ENCODE results near the gene MSH3. TPM values are rescaled to one million over a fixed set of nuclear protein-coding genes. Genes with fewer than 3 reads are reported as not detected.
"Not testable (repeated sequence)": the region's sequence is repeated elsewhere in the genome, so short reads cannot be mapped to it uniquely, and the experiment has no call there.

MSH3 gene
- polyA plus RNA-seq, 1 of the 3 experiments (the other 2 are of a cell fraction), result 3.5 TPM

DNA sequence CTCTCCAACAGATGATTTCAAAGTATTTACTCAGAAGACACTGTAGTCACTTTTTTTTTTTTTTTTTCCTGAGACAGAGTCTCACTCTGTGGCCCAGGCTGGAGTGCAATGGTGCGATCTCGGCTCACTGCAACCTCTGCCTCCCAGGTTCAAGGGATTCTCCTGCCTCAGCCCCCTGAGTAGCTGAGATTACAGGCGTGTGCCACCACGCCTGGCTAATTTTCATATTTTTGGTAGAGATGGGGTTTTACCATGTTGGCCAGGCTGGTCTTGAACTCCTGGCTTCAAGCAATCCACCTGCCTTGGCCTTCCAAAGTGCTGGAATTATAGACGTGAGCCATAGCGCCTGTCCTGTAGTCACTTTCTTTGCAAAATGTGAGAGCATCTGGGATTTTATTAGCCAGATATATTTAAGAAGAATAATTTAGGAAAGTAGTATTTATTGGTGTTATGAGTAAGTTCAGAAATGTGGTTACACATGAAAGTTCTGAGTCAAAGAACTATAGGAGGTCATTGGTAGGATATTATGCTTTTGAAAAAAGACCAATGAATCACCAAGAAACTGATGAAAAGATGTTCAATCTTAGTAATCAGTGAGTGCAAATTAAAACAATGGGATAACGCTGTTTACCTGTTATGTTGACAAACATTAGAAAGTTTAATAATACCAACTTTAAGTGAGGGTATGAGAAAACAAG is 135.0 kb downstream of the MSH3 start:
- H4K20me1 ChIP-seq (ENCODE audit: insufficient read depth); H3K4me2 ChIP-seq; POLR2A ChIA-PET; H3K27ac ChIP-seq (ENCODE audit: low read depth in 2 of 2, low read length in 1 of 2); DNase-seq; H3K9ac ChIP-seq; H3F3A ChIP-seq (replicated peaks; ENCODE audit: insufficient read depth); H3K79me2 ChIP-seq (ENCODE audit: insufficient read depth); H3K4me1 ChIP-seq (ENCODE audit: control insufficient read depth in 1 of 2, insufficient read depth in 2 of 2, low read depth in 1 of 2, low read length in 1 of 2); H3K9me3 ChIP-seq; H3K9me2 ChIP-seq; H3K4me3 ChIP-seq (ENCODE audit: low read depth in 2 of 2, low read length in 1 of 2); H3K27me3 ChIP-seq (ENCODE audit: insufficient read depth); H2AFZ ChIP-seq (ENCODE audit: low read depth): not testable (repeated sequence)
- 97% methylated on average over 7 of the region's 7 CpGs for WGBS (ENCODE audit: low lambda C conversion rate)
- CTCF ChIA-PET, result interaction anchor here (0.7 kb wide), 2 partner anchors 86 to 376 kb away, joined by 3 to 4 read pairs; no protein-coding TSS in a partner anchor
- peaks cover 20 to 44% of the 10 kb centered on the region in 2 experiments for H3K36me3 ChIP-seq (replicated peaks in 1 of 2; ENCODE audit: control insufficient read depth in 1 of 2, insufficient read depth in 2 of 2, low read length in 1 of 2)

DNA sequence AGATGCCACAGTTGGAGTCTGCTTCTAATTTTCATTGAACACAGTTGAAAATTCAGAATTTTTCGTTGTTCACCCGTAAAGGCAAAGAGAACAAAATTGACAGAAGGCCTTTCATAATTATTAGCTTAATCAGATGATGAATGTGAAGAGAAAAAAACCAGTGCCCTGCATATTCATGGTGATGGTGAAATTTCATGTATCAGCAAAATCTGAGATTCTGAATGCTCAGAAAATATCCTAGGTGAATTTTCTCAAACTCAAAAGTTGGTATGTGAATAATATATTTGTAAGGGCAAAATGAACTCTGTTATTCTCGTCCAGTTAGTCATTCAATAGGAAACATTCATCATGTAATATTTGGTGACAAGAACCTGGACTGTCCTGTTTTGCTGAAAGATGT is 136.2 kb downstream of the MSH3 start:
- Histone ChIP-seq H3K36me3 (replicated peaks in 1 of 2; ENCODE audit: control insufficient read depth in 1 of 2, insufficient read depth in 2 of 2, low read length in 1 of 2) (peaks cover 22 to 49% of the 10 kb centered on the region in 2 experiments), H3F3A (replicated peaks; ENCODE audit: insufficient read depth) (no peaks in the 10 kb centered on the region), H3K9ac (no peak overlapping the region), H3K4me3 (ENCODE audit: low read depth in 2 of 2, low read length in 1 of 2) (no peak overlapping the region), H3K4me1 (ENCODE audit: control insufficient read depth in 1 of 2, insufficient read depth in 2 of 2, low read depth in 1 of 2, low read length in 1 of 2) (no peaks in the 10 kb centered on the region), H3K4me2 (no peak overlapping the region), H3K27me3 (ENCODE audit: insufficient read depth) (no peaks in the 10 kb centered on the region), H3K9me3 (no peaks in the 10 kb centered on the region), H4K20me1 (ENCODE audit: insufficient read depth) (no peaks in the 10 kb centered on the region), H3K27ac (ENCODE audit: low read depth in 2 of 2, low read length in 1 of 2) (no peak overlapping the region), H3K79me2 (ENCODE audit: insufficient read depth) (no peaks in the 10 kb centered on the region), H2AFZ (ENCODE audit: low read depth) (no peak overlapping the region), H3K9me2 (no peaks in the 10 kb centered on the region)
- no peak for DNase-seq
- TF ChIP-seq SMC3 (IDR thresholded peaks at IDR 0.05; ENCODE audit: low read depth, low read length), result no peak
- TF ChIP-seq RFX5 (IDR thresholded peaks at IDR 0.05; ENCODE audit: low read length), result no peak
- no peak for TF ChIP-seq MXI1 (IDR thresholded peaks at IDR 0.05; ENCODE audit: low read depth, low read length)
- no peak for TF ChIP-seq GABPA (IDR thresholded peaks at IDR 0.05; ENCODE audit: low read depth)
- TF ChIP-seq GATA2 (CRISPR knock-in tag; IDR thresholded peaks at IDR 0.05), result no peak
- no peak for TF ChIP-seq FOXM1 (IDR thresholded peaks at IDR 0.05; ENCODE audit: low read depth)
- no peak for TF ChIP-seq EP300 (IDR thresholded peaks at IDR 0.05; ENCODE audit: borderline replicate concordance in 1 of 2, low read depth in 1 of 2, low read length in 1 of 2)
- no peak for TF ChIP-seq TCF12 (IDR thresholded peaks at IDR 0.05)
- no peak for TF ChIP-seq YY1 (IDR thresholded peaks at IDR 0.05; ENCODE audit: low read depth)
- TF ChIP-seq, protein P1, sequence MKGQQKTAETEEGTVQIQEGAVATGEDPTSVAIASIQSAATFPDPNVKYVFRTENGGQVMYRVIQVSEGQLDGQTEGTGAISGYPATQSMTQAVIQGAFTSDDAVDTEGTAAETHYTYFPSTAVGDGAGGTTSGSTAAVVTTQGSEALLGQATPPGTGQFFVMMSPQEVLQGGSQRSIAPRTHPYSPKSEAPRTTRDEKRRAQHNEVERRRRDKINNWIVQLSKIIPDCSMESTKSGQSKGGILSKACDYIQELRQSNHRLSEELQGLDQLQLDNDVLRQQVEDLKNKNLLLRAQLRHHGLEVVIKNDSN (IDR thresholded peaks at IDR 0.05; ENCODE audit: borderline replicate concordance, low read depth), result no peak
- TF ChIP-seq, protein P2, sequence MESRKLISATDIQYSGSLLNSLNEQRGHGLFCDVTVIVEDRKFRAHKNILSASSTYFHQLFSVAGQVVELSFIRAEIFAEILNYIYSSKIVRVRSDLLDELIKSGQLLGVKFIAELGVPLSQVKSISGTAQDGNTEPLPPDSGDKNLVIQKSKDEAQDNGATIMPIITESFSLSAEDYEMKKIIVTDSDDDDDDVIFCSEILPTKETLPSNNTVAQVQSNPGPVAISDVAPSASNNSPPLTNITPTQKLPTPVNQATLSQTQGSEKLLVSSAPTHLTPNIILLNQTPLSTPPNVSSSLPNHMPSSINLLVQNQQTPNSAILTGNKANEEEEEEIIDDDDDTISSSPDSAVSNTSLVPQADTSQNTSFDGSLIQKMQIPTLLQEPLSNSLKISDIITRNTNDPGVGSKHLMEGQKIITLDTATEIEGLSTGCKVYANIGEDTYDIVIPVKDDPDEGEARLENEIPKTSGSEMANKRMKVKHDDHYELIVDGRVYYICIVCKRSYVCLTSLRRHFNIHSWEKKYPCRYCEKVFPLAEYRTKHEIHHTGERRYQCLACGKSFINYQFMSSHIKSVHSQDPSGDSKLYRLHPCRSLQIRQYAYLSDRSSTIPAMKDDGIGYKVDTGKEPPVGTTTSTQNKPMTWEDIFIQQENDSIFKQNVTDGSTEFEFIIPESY (IDR thresholded peaks at IDR 0.05; ENCODE audit: borderline replicate concordance, low read depth), result no peak
- ChIA-PET CTCF (interaction anchor here (0.7 kb wide), 1 partner anchor 468 kb away, joined by 3 read pairs; no protein-coding TSS in a partner anchor), POLR2A (no interaction called here)
- 77% methylated on average over 3 of the region's 3 CpGs for WGBS (ENCODE audit: low lambda C conversion rate)
